ELR (cell line): ENCODE measurements around the gene TSPAN19.
"Not testable (repeated sequence)": the region's sequence is repeated elsewhere in the genome, so short reads cannot be mapped to it uniquely, and the experiment has no call there.

Experiments
- DNase-seq: peaks from one replicate; pipeline ENCODE4 v3.0.0-alpha.2; 2015; ENCODE audit warnings: low read depth

Gene TSPAN19

GRCh38 chr12:85036234-85036707 lies at the start of gene TSPAN19, which contains the start of gene LRRIQ1:
TSPAN19 (minus strand) TSS chr12:85036277; CDS start chr12:85029946, 6,331 bp downstream.
LRRIQ1 (plus strand) TSS chr12:85036351; CDS start chr12:85038177, 1,826 bp downstream.
- DNase-seq = peak; percentile 92

GRCh38 chr12:85085066-85085465 lies 49.0 kb upstream of the TSPAN19 start:
- DNase-seq = no peak

GRCh38 chr12:85076688-85077430 lies 40.8 kb upstream of the TSPAN19 start:
- peak; percentile 90 for DNase-seq

- no peak for DNase-seq
Observed at GRCh38 chr12:85072826-85073225, 36.7 kb upstream of the TSPAN19 start.

- no peak for DNase-seq
Observed at GRCh38 chr12:85065837-85066482, 29.9 kb upstream of the TSPAN19 start.

- DNase-seq = no peak
Observed at GRCh38 chr12:85060916-85061315, 24.8 kb upstream of the TSPAN19 start.

GRCh38 chr12:85059594-85059993 lies 23.5 kb upstream of the TSPAN19 start:
- DNase-seq = no peak

GRCh38 chr12:85058339-85058738 lies 22.3 kb upstream of the TSPAN19 start:
- no peak for DNase-seq

- peak; percentile 68 for DNase-seq
Observed at GRCh38 chr12:85057370-85057963, 21.4 kb upstream of the TSPAN19 start.

- no peak for DNase-seq
Observed at GRCh38 chr12:85043829-85044228, 7.8 kb upstream of the TSPAN19 start.

- no peak for DNase-seq
Observed at GRCh38 chr12:85041395-85041794, 5.3 kb upstream of the TSPAN19 start.

- DNase-seq = peak; percentile 10
Observed at GRCh38 chr12:85036733-85037132, 656 bp upstream of the TSPAN19 start.

GRCh38 chr12:85029456-85029855 lies 6.6 kb downstream of the TSPAN19 start:
- DNase-seq = peak; percentile 70

GRCh38 chr12:85018098-85018497 lies 18.0 kb downstream of the TSPAN19 start:
- no peak for DNase-seq

GRCh38 chr12:85017618-85018017 lies 18.5 kb downstream of the TSPAN19 start:
- DNase-seq = no peak

- no peak for DNase-seq
Observed at GRCh38 chr12:85017133-85017532, 18.9 kb downstream of the TSPAN19 start.

- peak; percentile 96 for DNase-seq
Observed at GRCh38 chr12:85016413-85016812, 19.7 kb downstream of the TSPAN19 start.

- no peak for DNase-seq
Observed at GRCh38 chr12:85007836-85008235, 28.2 kb downstream of the TSPAN19 start.

- DNase-seq = no peak
Observed at GRCh38 chr12:85006206-85006605, 29.9 kb downstream of the TSPAN19 start.

- DNase-seq = no peak
Observed at GRCh38 chr12:85005615-85006014, 30.5 kb downstream of the TSPAN19 start.

- DNase-seq = not testable (repeated sequence)
Observed at GRCh38 chr12:85005047-85005446, 31.0 kb downstream of the TSPAN19 start.

GRCh38 chr12:85004204-85004603 lies 31.9 kb downstream of the TSPAN19 start:
- no peak for DNase-seq

- no peak for DNase-seq
Observed at GRCh38 chr12:85002778-85003296, 33.2 kb downstream of the TSPAN19 start.
